IMR-90 (cell line): ENCODE results near the gene SLC12A4. TPM values are rescaled to one million over a fixed set of nuclear protein-coding genes. Genes with fewer than 3 reads are reported as not detected.

Source experiments
- ATAC-seq: fragments of 200-7000 bp; cut with Tn5 transposase; 2 replicates; pipeline ENCODE4 v1.9.1; 2020; ENCODE audit warnings: low read depth, mild to moderate bottlenecking, moderate library complexity
- BruUV-seq: library from RNA; stranded (reverse); fragments of 400-500 nt; replicated peaks from 2 replicates; lab custom pipeline; 2021; lab: Mats Ljungman, UMichigan
- CTCF ChIA-PET: fragments of 300-600 bp; formaldehyde crosslinking; extraction: SDS; loops from one replicate; lab custom pipeline; 2021; ENCODE audit warnings: antibody characterized with exemption; lab: Yijun Ruan, JAX
- POLR2A ChIA-PET: fragments of 300-600 bp; sonication (Branson Sonifier 250); formaldehyde crosslinking; loops from one replicate; lab custom pipeline; 2022; ENCODE audit warnings: antibody characterized with exemption; ENCODE audit not compliant: unreplicated experiment; lab: Charles Lee
- DNase-seq: peaks from one replicate; pipeline ENCODE4 v3.0.0; 2013
- H2AFZ ChIP-seq: replicated peaks from 2 replicates; pipeline ENCODE3; 2013; ENCODE audit warnings: low read length, mild to moderate bottlenecking; ENCODE audit not compliant: poor library complexity
- H2AK5ac ChIP-seq: 2 replicates; pipeline ENCODE4 v1.6.1; 2013; ENCODE audit warnings: low read depth, low read length, inconsistent platforms
- H2AK9ac ChIP-seq: replicated peaks from 2 replicates; pipeline ENCODE3; 2013; ENCODE audit warnings: mild to moderate bottlenecking, low read depth, low read length, moderate library complexity; ENCODE audit not compliant: poor library complexity
- H2BK120ac ChIP-seq: 2 replicates; pipeline ENCODE4 v1.6.1; 2013; ENCODE audit warnings: low read depth, low read length, inconsistent platforms
- H2BK15ac ChIP-seq: 3 replicates; pipeline ENCODE4 v1.6.1; 2013; ENCODE audit warnings: low read depth, low read length, inconsistent platforms
- H2BK20ac ChIP-seq: 2 replicates; pipeline ENCODE4 v1.6.1; 2013; ENCODE audit warnings: low read depth, mild to moderate bottlenecking, inconsistent platforms, low read length, moderate library complexity
- H2BK5ac ChIP-seq: 2 replicates; pipeline ENCODE4 v1.6.1; 2013; ENCODE audit warnings: mild to moderate bottlenecking, low read depth, low read length, inconsistent platforms; ENCODE audit not compliant: poor library complexity, severe bottlenecking
- H3K14ac ChIP-seq: replicated peaks from 2 replicates; pipeline ENCODE4 v1.6.1; 2013; ENCODE audit warnings: low read depth, low read length, inconsistent platforms
- H3K18ac ChIP-seq: 2 replicates; pipeline ENCODE4 v1.6.1; 2013; ENCODE audit warnings: low read depth, low read length, control low read depth
- H3K23ac ChIP-seq: 2 replicates; pipeline ENCODE4 v1.6.1; 2013; ENCODE audit warnings: low read depth, low read length, inconsistent platforms
- H3K27ac ChIP-seq: 2 replicates; pipeline ENCODE4 v1.5.1; 2013; ENCODE audit warnings: mild to moderate bottlenecking, control low read depth, low read length; ENCODE audit not compliant: insufficient read depth
- H3K27me3 ChIP-seq: 2 replicates; pipeline ENCODE4 v1.6.1; 2013; ENCODE audit warnings: low read length; ENCODE audit not compliant: control insufficient read depth, insufficient read depth
- H3K36me3 ChIP-seq: 2 replicates; pipeline ENCODE4 v1.6.1; 2013; ENCODE audit warnings: low read length, mixed read lengths; ENCODE audit not compliant: control insufficient read depth, insufficient read depth
- H3K4ac ChIP-seq: 2 replicates; pipeline ENCODE4 v1.6.1; 2013; ENCODE audit warnings: low read depth, low read length, inconsistent platforms
- H3K4me1 ChIP-seq: 2 replicates; pipeline ENCODE4 v1.6.1; 2013; ENCODE audit warnings: low read length, mixed read lengths; ENCODE audit not compliant: control insufficient read depth, insufficient read depth
- H3K4me2 ChIP-seq: 2 replicates; pipeline ENCODE4 v1.6.1; 2013; ENCODE audit warnings: low read depth, mild to moderate bottlenecking, control low read depth, low read length, moderate library complexity
- H3K4me3 ChIP-seq: 2 replicates; pipeline ENCODE4 v1.5.1; 2013; ENCODE audit warnings: low read depth, mild to moderate bottlenecking, control low read depth, low read length, moderate library complexity; ENCODE audit not compliant: insufficient read depth
- H3K56ac ChIP-seq: 2 replicates; pipeline ENCODE4 v1.6.1; 2013; ENCODE audit warnings: low read length, inconsistent platforms; ENCODE audit not compliant: insufficient read depth; ENCODE audit errors: extremely low read depth
- H3K79me1 ChIP-seq, 2 experiments: 2 replicates each; pipeline ENCODE4 v1.6.1; 2013; ENCODE audit warnings: low read length in 2 of 2, inconsistent platforms in 1 of 2, low read depth in 1 of 2
- H3K9ac ChIP-seq: 2 replicates; pipeline ENCODE4 v1.6.1; 2013; ENCODE audit warnings: low read depth, low read length, control low read depth
- H3K9me1 ChIP-seq: 2 replicates; pipeline ENCODE4 v1.6.1; 2013; ENCODE audit warnings: low read length, inconsistent platforms; ENCODE audit not compliant: insufficient read depth
- H3K9me3 ChIP-seq: 2 replicates; pipeline ENCODE4 v1.6.1; 2013; ENCODE audit warnings: low read length; ENCODE audit not compliant: control insufficient read depth, insufficient read depth
- H4K20me1 ChIP-seq: 2 replicates; pipeline ENCODE4 v1.6.1; 2013; ENCODE audit warnings: low read length, inconsistent platforms; ENCODE audit not compliant: insufficient read depth
- H4K5ac ChIP-seq: 2 replicates; pipeline ENCODE4 v1.6.1; 2013; ENCODE audit warnings: mild to moderate bottlenecking, low read depth, low read length, control low read depth
- H4K8ac ChIP-seq, 2 experiments: 2 replicates each; pipeline ENCODE4 v1.6.1; 2013; ENCODE audit warnings: low read depth in 2 of 2, low read length in 2 of 2, control low read depth in 1 of 2, inconsistent platforms in 1 of 2
- H4K91ac ChIP-seq: 2 replicates; pipeline ENCODE4 v1.6.1; 2013; ENCODE audit warnings: low read depth, low read length, inconsistent platforms; ENCODE audit not compliant: insufficient read depth
- BHLHE40 ChIP-seq: fragments of 150-350 bp; IDR thresholded peaks from 2 replicates; pipeline ENCODE4 v1.6.1; 2016; ENCODE audit warnings: mild to moderate bottlenecking, low read depth, low read length
- CEBPB ChIP-seq: IDR thresholded peaks from 2 replicates; pipeline ENCODE4 v1.6.1; 2012; ENCODE audit warnings: low read depth, low read length, improper control_type of control experiment
- CHD1 ChIP-seq: IDR thresholded peaks from 2 replicates; pipeline ENCODE4 v1.6.1; 2012; ENCODE audit warnings: low read depth, low read length, improper control_type of control experiment
- FOS ChIP-seq: fragments of 150-350 bp; IDR thresholded peaks from 2 replicates; pipeline ENCODE4 v1.6.1; 2016; ENCODE audit warnings: low read depth, low read length
- MAFK ChIP-seq: IDR thresholded peaks from 2 replicates; pipeline ENCODE4 v1.6.1; 2012; ENCODE audit warnings: low read depth, low read length, improper control_type of control experiment
- MXI1 ChIP-seq: IDR thresholded peaks from 2 replicates; pipeline ENCODE4 v1.6.1; 2012; ENCODE audit warnings: low read depth, mild to moderate bottlenecking, low read length, moderate library complexity, borderline replicate concordance
- NFE2L2 ChIP-seq: fragments of 150-350 bp; IDR thresholded peaks from 2 replicates; pipeline ENCODE4 v1.6.1; 2016; ENCODE audit warnings: low read depth, mild to moderate bottlenecking, low read length
- POLR2A ChIP-seq: IDR thresholded peaks from 2 replicates; pipeline ENCODE4 v1.6.1; 2012; ENCODE audit warnings: mild to moderate bottlenecking, low read depth, low read length
- RAD21 ChIP-seq: IDR thresholded peaks from 2 replicates; pipeline ENCODE4 v1.6.1; 2012; ENCODE audit warnings: low read length, improper control_type of control experiment
- RCOR1 ChIP-seq: IDR thresholded peaks from 2 replicates; pipeline ENCODE4 v1.6.1; 2012; ENCODE audit warnings: mild to moderate bottlenecking, low read length, improper control_type of control experiment; ENCODE audit not compliant: insufficient replicate concordance
- SMC3 ChIP-seq: fragments of 150-350 bp; IDR thresholded peaks from 2 replicates; pipeline ENCODE4 v1.6.1; 2016; ENCODE audit warnings: low read depth, mild to moderate bottlenecking, antibody characterized with exemption, low read length, moderate library complexity
- WGBS, 2 experiments: methylation state at CpG; one replicate each; pipeline versions ENCODE4 v1.1.5 to v1.1.7; 2013; ENCODE audit warnings: missing lambda C conversion rate in 2 of 2; ENCODE audit not compliant: insufficient read length in 1 of 2; ENCODE audit errors: extremely low coverage in 2 of 2; 5-methylcytosine and 5-hydroxymethylcytosine counted together
- dilution Hi-C: fragments of 300-500 bp; cut with HindIII; formaldehyde crosslinking; loops from one replicate; pipeline ENCODE4 v1.14.3; 2018; ENCODE audit warnings: low sequenced_read_pairs; ENCODE audit not compliant: unreplicated experiment
- in situ Hi-C: fragments of 300-500 bp; cut with MboI; formaldehyde crosslinking; loops from 3 replicates; pipeline ENCODE4 v1.14.3; 2019; ENCODE audit warnings: low sequenced_read_pairs, inconsistent platforms, mixed read lengths
- intact Hi-C: fragments of 100-400 bp; cut with micrococcal nuclease; formaldehyde crosslinking; loops from 2 replicates; pipeline ENCODE4 v1.10.0; 2022
- polyA plus RNA-seq, 3 experiments: library from polyadenylated mRNA; depleted of rRNA; stranded (reverse); fragments of >200 nt; gene quantifications; 2 replicates each; pipeline ENCODE4 v1.2.3, GENCODE V29; 2012; ENCODE audit warnings: low replicate concordance in 1 of 3
- total RNA-seq: library from RNA; depleted of rRNA; stranded (reverse); fragments of >200 nt; gene quantifications from 2 replicates; pipeline ENCODE4 v1.2.3, GENCODE V29; 2012
- TF ChIP-seq, protein P1 (sequence below): fragments of 150-350 bp; IDR thresholded peaks from 2 replicates; pipeline ENCODE4 v1.6.1; 2017; ENCODE audit warnings: mild to moderate bottlenecking, antibody characterized with exemption, low read length, low read depth
- TF ChIP-seq, protein P2 (sequence below): fragments of 150-350 bp; IDR thresholded peaks from 2 replicates; pipeline ENCODE4 v1.6.1; 2016; ENCODE audit warnings: low read depth, mild to moderate bottlenecking, low read length, moderate library complexity, borderline replicate concordance

The SLC12A4 gene
- total and polyA plus RNA-seq, 2 of the 4 experiments (the other 2 are of a cell fraction): 36.6 to 132 TPM

DNA sequence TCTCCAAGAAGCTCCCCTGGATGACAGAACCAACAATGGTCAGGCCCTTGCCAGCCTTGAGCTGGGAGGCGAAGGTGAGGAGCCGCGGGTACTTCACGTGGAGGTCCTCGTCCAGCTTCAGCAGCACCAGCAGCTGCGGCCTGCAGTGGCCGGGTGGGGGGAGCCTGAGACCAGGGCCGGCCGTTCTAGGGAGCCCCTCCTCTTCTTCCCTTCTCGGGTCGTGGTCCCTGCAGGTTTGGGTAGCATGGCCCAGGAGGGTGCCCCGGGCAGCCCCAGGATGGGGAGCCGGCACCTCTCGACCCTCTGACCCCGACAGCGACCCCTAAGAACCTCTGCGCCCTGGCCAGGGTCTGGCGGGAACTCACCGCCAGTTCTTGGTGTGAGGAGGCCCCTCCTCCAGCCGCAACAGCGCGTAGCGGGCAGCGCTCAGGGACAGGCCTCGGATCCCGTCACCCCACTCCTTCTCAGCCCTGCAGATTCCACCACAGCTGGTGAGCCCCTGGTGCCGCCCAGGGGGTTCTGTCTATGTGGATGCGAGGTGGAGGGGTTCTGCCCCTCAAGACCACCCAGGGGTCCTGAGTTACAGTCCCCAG lies 21.4 kb downstream of the SLC12A4 start:
- no peak overlapping the region for H3K4me3 ChIP-seq
- H2BK5ac ChIP-seq: no peak overlapping the region
- no peak overlapping the region for H3K14ac ChIP-seq
- no peak overlapping the region for H2BK20ac ChIP-seq
- H4K91ac ChIP-seq: no peak overlapping the region
- H3K56ac ChIP-seq: no peak overlapping the region
- in situ Hi-C loops (loop anchor here (25.0 kb wide), 1 partner anchor 410 kb away; the partner anchor contains the start of gene RIPOR1), intact Hi-C loops (no loop called here), dilution Hi-C loops (no loop called here)
- H2BK15ac ChIP-seq: no peak overlapping the region
- ChIA-PET CTCF (no interaction called here), POLR2A (no interaction called here)
- ATAC-seq: no peak
- H2AFZ ChIP-seq: no peak overlapping the region
- TF ChIP-seq MAFK (no peak), FOS (no peak), CEBPB (no peak), CHD1 (no peak), RCOR1 (no peak), RAD21 (no peak), BHLHE40 (no peak), SMC3 (no peak), POLR2A (no peak), NFE2L2 (no peak), MXI1 (no peak)
- TF ChIP-seq, protein P1, sequence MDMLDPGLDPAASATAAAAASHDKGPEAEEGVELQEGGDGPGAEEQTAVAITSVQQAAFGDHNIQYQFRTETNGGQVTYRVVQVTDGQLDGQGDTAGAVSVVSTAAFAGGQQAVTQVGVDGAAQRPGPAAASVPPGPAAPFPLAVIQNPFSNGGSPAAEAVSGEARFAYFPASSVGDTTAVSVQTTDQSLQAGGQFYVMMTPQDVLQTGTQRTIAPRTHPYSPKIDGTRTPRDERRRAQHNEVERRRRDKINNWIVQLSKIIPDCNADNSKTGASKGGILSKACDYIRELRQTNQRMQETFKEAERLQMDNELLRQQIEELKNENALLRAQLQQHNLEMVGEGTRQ: no peak
- TF ChIP-seq, protein P2, sequence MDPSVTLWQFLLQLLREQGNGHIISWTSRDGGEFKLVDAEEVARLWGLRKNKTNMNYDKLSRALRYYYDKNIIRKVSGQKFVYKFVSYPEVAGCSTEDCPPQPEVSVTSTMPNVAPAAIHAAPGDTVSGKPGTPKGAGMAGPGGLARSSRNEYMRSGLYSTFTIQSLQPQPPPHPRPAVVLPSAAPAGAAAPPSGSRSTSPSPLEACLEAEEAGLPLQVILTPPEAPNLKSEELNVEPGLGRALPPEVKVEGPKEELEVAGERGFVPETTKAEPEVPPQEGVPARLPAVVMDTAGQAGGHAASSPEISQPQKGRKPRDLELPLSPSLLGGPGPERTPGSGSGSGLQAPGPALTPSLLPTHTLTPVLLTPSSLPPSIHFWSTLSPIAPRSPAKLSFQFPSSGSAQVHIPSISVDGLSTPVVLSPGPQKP: no peak
- no TSS peak for BruUV-seq
- no peak overlapping the region for H3K27ac ChIP-seq
- no peaks in the 10 kb centered on the region for H3K27me3 ChIP-seq
- peaks cover 97% of the 10 kb centered on the region for H3K36me3 ChIP-seq
- no peaks in the 10 kb centered on the region for H3K4me1 ChIP-seq
- H3K9me1 ChIP-seq: no peaks in the 10 kb centered on the region
- H2AK5ac ChIP-seq: no peak overlapping the region
- DNase-seq: no peak
- no peak overlapping the region for H3K9ac ChIP-seq
- 100% methylated on average over 4 of the region's 28 CpGs; no CpG with 5 or more reads in 1 of the 2 experiments for WGBS, 2 experiments
- no peak overlapping the region for H2BK120ac ChIP-seq
- H2AK9ac ChIP-seq: no peak overlapping the region
- no peak overlapping the region for H3K4ac ChIP-seq
- no peaks in the 10 kb centered on the region for H3K9me3 ChIP-seq
- no peak overlapping the region for H4K5ac ChIP-seq
- H4K8ac ChIP-seq: no peak overlapping the region
- H3K18ac ChIP-seq: no peak overlapping the region
- H3K79me1 ChIP-seq: peaks cover 22 to 88% of the 10 kb centered on the region in 2 experiments
- H3K4me2 ChIP-seq: no peak overlapping the region
- H3K23ac ChIP-seq: no peak overlapping the region
- peaks cover 62% of the 10 kb centered on the region for H4K20me1 ChIP-seq
